Measurements from ENCODE around the gene WAPL.

WAPL gene

DNA sequence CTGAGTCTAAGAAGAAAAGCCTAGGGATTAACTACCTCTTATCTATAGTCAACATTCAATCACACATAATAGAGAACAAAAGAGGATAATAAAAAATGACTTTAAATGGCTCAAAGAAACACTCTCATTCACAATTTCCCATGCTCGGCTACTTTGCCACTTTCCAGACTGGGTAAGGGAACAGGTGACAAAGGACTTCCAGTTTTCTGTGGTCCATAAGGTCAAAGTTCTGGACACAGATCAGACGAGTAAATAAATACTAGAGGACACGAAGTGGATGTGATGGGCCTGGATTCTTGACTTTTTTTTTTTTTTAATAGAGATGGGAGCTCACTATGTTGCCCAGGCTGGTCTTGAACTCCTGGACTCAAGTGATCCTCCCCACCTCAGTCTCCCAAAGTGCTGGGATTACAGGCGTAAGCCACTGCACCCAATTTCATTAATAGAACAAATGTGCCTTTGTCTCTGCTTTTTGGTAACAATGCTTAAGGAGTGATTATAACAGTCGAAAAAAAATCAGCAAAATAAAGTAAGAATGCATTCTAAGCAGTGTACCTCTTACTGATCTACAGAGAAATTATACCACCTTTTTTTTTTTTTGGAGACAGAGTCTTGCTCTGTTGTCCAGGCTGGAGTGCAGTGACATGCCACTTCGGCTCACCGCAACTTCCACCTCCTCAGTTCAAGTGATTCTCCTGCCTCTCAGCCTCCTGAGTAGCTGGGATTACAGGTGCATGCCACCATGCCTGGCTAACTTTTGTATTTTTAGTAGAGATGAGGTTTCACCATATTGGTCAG lies 70.6 kb downstream of the WAPL start:
- DNase-seq (ENCODE audit: low spot score): no peak

- DNase-seq (ENCODE audit: low spot score): no peak
Measured at GRCh38 chr10:86449926-86450558, 71.5 kb downstream of the WAPL start.

GRCh38 chr10:86447432-86447831 lies 74.2 kb downstream of the WAPL start:
- DNase-seq (ENCODE audit: low spot score): no peak

- no peak for DNase-seq (ENCODE audit: low spot score)
Measured at GRCh38 chr10:86446987-86447386, 74.6 kb downstream of the WAPL start.

GRCh38 chr10:86446440-86446839 lies 75.2 kb downstream of the WAPL start:
- DNase-seq (ENCODE audit: low spot score): no peak

DNA sequence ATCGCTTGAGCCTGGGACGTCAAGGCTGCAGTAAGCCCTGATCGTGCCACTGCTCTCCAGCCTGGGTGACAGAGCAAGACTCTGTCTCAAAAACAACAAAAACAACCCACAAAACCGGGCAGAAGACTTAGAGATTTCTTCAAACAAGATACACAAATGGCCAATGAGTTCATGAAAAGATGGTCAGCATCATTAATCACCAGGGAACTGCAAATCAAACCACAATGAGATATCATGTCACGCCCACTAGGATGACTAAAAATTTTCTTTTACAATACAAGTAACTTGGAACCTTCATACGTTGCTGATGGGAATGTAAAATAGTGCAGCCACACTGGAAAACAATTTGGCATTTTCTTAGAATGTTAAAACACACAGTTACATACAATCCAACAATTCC lies 77.7 kb downstream of the WAPL start:
- no peak for DNase-seq (ENCODE audit: low spot score)

- DNase-seq (ENCODE audit: low spot score): no peak
Measured at GRCh38 chr10:86443069-86443468, 78.5 kb downstream of the WAPL start.

DNA sequence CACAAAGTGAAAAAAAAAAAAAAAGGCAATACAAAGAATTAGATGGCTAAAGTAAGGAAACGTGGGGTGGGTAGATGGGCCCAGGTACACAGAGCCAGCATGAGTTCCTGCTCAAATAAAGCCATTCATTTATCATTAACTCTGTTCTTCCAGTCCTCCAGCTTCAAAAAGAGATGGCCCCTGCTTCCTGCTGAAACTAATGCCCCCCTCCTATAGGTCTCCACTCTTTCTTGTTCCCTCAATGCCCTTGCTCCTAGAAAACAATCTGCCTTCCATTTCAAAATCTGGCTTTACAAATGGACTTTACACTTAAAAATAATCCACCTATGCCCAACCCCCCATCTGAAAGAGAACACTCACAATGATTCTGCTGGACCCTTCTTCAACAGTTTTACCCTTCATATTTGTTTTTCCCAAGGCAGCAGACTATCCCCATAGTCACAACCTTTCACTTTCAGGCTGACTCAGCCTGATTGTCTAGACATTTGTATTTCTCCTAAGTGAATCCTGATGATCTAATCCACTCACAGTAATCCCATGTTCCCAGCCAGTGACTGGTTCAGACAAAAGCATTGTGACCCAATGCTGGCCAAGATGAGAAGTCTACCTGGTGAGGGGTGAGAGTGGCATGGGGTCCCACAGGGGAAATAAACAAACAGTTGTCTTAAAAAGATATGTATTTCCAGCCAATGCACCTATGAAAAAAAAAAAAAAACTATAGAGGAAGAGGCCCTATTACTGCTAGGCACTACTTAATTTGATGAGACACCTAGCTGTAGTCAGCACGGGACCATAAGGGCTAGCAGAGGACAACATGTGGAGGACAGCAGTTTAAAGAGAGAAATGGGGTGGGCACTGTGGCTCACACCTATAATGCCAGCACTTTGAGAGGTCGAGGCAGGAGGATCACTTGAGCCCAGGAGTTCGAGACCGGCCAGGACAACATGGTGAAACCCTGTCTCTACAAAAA lies 80.4 kb downstream of the WAPL start:
- DNase-seq (ENCODE audit: low spot score): no peak

- DNase-seq (ENCODE audit: low spot score): no peak
Measured at GRCh38 chr10:86439544-86439943, 82.0 kb downstream of the WAPL start.

- DNase-seq (ENCODE audit: low spot score): no peak
Measured at GRCh38 chr10:86438091-86438749, 83.4 kb downstream of the WAPL start.

DNA sequence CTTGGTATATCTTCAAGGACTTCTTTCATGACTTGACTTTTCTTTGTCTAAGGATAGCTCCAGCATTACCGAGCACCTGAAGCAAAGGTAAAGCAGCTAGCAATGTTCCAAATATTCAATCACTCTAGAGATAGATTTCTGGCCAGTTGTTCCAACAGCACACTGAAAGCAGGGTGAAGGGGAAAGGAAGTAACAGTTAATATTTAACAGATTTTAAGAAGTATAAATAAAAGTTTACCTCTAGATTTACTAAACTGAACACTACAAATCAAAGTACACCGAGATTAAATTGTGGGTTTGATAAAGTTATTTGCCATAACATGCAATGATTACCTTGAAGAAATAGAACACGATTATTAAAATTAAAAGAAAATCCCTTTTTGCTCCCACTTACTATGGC lies 84.1 kb downstream of the WAPL start:
- no peak for DNase-seq (ENCODE audit: low spot score)

DNA sequence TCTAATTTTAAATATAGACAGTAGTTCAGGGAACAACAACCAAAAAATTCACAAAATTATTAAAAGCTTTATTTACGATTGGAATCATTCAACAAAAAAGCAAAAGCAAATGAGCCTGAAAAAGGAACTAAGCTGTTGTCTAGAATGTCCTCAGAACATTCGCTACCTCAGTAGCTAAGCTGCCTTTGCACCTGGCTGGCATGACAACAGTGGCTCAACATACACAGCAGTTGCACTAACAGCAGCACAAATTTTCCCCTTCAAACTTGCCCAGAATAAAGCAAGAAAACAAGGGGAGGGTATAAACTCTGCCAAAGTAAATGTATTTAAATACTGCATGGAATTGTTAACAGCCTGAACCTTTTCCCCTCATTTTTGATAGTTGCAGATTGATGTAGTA lies 84.6 kb downstream of the WAPL start:
- no peak for DNase-seq (ENCODE audit: low spot score)

DNA sequence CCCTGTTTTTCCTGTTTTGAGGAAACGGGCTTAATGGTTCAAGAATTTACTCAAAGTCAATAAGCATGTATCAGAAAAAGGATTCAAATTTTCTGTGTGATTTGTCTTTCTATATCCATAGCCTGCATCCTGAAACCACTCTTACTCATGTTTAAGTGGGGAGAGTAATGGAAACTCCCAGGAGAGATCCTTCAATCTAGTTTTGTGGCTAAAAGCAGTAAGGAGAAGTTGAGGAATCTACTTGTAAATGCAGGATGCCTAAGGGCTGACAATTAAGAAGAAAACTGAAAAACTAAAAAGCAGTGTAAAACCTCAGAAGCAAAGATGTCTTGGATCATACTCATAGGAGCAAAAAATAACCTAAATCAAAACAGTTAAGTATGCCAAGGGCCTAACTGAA lies 86.9 kb downstream of the WAPL start:
- DNase-seq (ENCODE audit: low spot score): no peak

GRCh38 chr10:86423739-86424138 lies 97.9 kb downstream of the WAPL start:
- no peak for DNase-seq (ENCODE audit: low spot score)

DNA sequence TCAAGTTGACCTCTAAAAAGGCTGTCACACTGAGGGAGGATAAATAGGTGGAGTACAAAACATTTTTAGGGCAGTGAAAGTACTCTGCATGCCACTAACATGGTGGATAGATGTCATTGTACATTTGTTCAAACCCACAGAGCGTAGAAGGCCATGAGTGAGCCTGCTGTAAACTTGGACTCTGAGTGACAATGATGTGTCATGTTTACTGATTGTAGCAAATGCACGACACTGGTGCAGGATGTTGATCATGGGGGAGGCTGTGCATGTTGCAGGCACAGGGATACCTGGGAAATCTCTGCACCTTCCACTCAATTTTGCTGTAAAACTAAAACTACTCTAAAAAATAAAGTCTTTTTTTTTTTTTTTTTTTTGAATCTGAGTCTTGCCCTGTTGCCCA lies 102.5 kb downstream of the WAPL start:
- no peak for DNase-seq (ENCODE audit: low spot score)

GRCh38 chr10:86415583-86415982 lies 106.0 kb downstream of the WAPL start:
- no peak for DNase-seq (ENCODE audit: low spot score)

GRCh38 chr10:86415116-86415515 lies 106.5 kb downstream of the WAPL start:
- no peak for DNase-seq (ENCODE audit: low spot score)

- no peak for DNase-seq (ENCODE audit: low spot score)
Measured at GRCh38 chr10:86413046-86413728, 108.4 kb downstream of the WAPL start.

- DNase-seq (ENCODE audit: low spot score): no peak
Measured at GRCh38 chr10:86411852-86412560, 109.6 kb downstream of the WAPL start.

DNA sequence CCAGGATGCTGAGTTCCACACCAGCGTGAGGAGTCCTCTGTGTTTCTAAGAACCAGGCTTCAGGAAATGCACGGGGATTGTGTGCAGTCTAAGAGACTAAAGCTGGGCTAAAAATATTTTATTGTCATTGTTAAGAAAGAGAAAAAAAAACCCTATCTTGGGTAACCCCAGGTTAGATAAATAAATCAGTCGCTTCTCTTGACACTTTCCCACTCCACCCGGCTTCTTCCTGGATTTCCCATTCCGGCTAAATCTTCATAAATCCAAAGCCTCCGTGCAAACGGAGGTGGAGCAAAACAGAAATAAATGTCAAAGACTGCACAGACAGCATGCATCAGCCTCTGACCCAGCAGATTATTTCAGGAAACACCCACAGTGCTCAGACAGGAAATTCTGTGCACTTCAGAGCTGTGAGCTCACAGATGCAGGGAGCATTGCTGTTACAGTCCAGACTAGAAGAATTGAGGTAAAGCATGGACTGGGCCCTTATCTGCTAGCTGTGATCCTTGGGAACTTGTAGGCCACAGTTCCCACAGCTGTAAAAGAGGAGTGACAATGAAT lies 110.2 kb downstream of the WAPL start:
- DNase-seq (ENCODE audit: low spot score): no peak

Measured in COLO829 (cell line).